Activated CD8-positive, alpha-beta T cell treated with anti-CD3 and anti-CD28 coated beads for 36 hours (primary cell): ENCODE data around the gene GTPBP1. TPM values are rescaled to one million over a fixed set of nuclear protein-coding genes. Genes with fewer than 3 reads are reported as not detected.

Source experiments
- ATAC-seq: fragments of 200-7000 bp; cut with Tn5 transposase; one replicate; pipeline ENCODE4 v1.10.0; 2021; ENCODE audit warnings: mild to moderate bottlenecking, moderate library complexity
- CTCF ChIA-PET: fragments of 350-600 bp; sonication (Branson Sonifier 250); formaldehyde crosslinking; loops from one replicate; lab custom pipeline; 2021; ENCODE audit warnings: antibody characterized with exemption; lab: Charles Lee
- POLR2A ChIA-PET: fragments of 350-600 bp; sonication (Branson Sonifier 250); formaldehyde crosslinking; loops from one replicate; lab custom pipeline; 2021; ENCODE audit warnings: antibody characterized with exemption; lab: Charles Lee
- DNase-seq: peaks from one replicate; pipeline ENCODE4 v3.0.0-alpha.2; 2020
- H3K27ac Mint-ChIP-seq: one replicate; pipeline ENCODE4 v1.8.0; 2021; ENCODE audit warnings: mild to moderate bottlenecking, mixed read lengths
- H3K27me3 Mint-ChIP-seq: one replicate; pipeline ENCODE4 v1.8.0; 2021; ENCODE audit warnings: mixed read lengths
- H3K36me3 Mint-ChIP-seq: one replicate; pipeline ENCODE4 v1.8.0; 2021; ENCODE audit warnings: low read depth, mixed read lengths
- H3K4me1 Mint-ChIP-seq: one replicate; pipeline ENCODE4 v1.8.0; 2021; ENCODE audit warnings: low read depth, mixed read lengths
- H3K4me3 Mint-ChIP-seq: one replicate; pipeline ENCODE4 v1.8.0; 2021; ENCODE audit warnings: mild to moderate bottlenecking, moderate library complexity, mixed read lengths
- H3K9me3 Mint-ChIP-seq: one replicate; pipeline ENCODE4 v1.8.0; 2021; ENCODE audit warnings: mixed read lengths
- CTCF ChIP-seq: fragments of 200-600 bp; IDR thresholded peaks from one replicate; pipeline ENCODE4 v1.8.0; 2022; ENCODE audit warnings: antibody characterized with exemption, mild to moderate bottlenecking
- intact Hi-C: fragments of 100-400 bp; cut with micrococcal nuclease; formaldehyde crosslinking; loops from one replicate; pipeline ENCODE4 v1.10.0; 2022
- total RNA-seq, 2 experiments: library from RNA; stranded (reverse); gene quantifications; one replicate each; pipeline ENCODE4 v1.2.3, GENCODE V29; 2021

The GTPBP1 gene
- total RNA-seq, 2 experiments from 2014 or later, result 93.3 to 97.6 TPM

GRCh38 chr22:38739300-38740055 is 33.7 kb downstream of the GTPBP1 start:
- ATAC-seq (no peak), DNase-seq (no peak)
- H3K36me3 Mint-ChIP-seq, result peaks cover 65% of the 10 kb centered on the region
- intact Hi-C loops, result no loop called here
- H3K4me1 Mint-ChIP-seq, result peaks cover 39% of the 10 kb centered on the region
- CTCF ChIA-PET, result interaction anchor here (1.4 kb wide), 1 partner anchor 13 kb away, joined by 4 read pairs; no protein-coding TSS in a partner anchor
- H3K9me3 Mint-ChIP-seq, result no peaks in the 10 kb centered on the region
- H3K27ac Mint-ChIP-seq, result peak overlapping the region; percentile 59
- POLR2A ChIA-PET, result interaction anchor here (40.0 to 41.0 kb wide), 2 partner anchors 2 to 16 kb away, joined by 905 read pairs; partner anchors contain the start of genes GTPBP1 and SUN2
- H3K4me3 Mint-ChIP-seq, result no peak overlapping the region
- H3K27me3 Mint-ChIP-seq, result no peaks in the 10 kb centered on the region
- no peak for TF ChIP-seq CTCF

GRCh38 chr22:38740116-38740723 is 34.5 kb downstream of the GTPBP1 start:
- Mint-ChIP-seq H3K36me3 (peaks cover 69% of the 10 kb centered on the region), H3K4me3 (no peak overlapping the region), H3K9me3 (no peaks in the 10 kb centered on the region), H3K27me3 (no peaks in the 10 kb centered on the region), H3K4me1 (peaks cover 40% of the 10 kb centered on the region), H3K27ac (peak overlapping the region; percentile 59)
- ChIA-PET CTCF (interaction anchor here (0.9 to 1.4 kb wide), 3 partner anchors 12 to 16 kb away, joined by 3 to 4 read pairs (median 3); no protein-coding TSS in a partner anchor), POLR2A (interaction anchor here (40.0 to 41.0 kb wide), 2 partner anchors 2 to 16 kb away, joined by 905 read pairs; partner anchors contain the start of genes GTPBP1 and SUN2)
- ATAC-seq (no peak), DNase-seq (no peak)
- no peak for TF ChIP-seq CTCF
- intact Hi-C loops, result no loop called here

- Mint-ChIP-seq H3K27me3 (no peaks in the 10 kb centered on the region), H3K27ac (peak overlapping the region; percentile 63), H3K4me1 (peaks cover 35% of the 10 kb centered on the region), H3K4me3 (no peak overlapping the region), H3K9me3 (no peaks in the 10 kb centered on the region), H3K36me3 (peaks cover 71% of the 10 kb centered on the region)
- TF ChIP-seq CTCF, result no peak
- CTCF ChIA-PET, result interaction anchor here (0.9 to 1.4 kb wide), 3 partner anchors 12 to 16 kb away, joined by 3 to 4 read pairs (median 3); no protein-coding TSS in a partner anchor
- intact Hi-C loops, result no loop called here
- no peak for ATAC-seq
- POLR2A ChIA-PET, result interaction anchor here (40.0 to 41.0 kb wide), 2 partner anchors 1 to 17 kb away, joined by 905 read pairs; partner anchors contain the start of genes GTPBP1 and SUN2
- no peak for DNase-seq
Observed at GRCh38 chr22:38740754-38741153, 35.0 kb downstream of the GTPBP1 start.

- no peak for ATAC-seq
- CTCF ChIA-PET, result interaction anchor here (1.3 to 2.4 kb wide), 2 partner anchors 7 to 16 kb away, joined by 3 to 18 read pairs; no protein-coding TSS in a partner anchor
- Mint-ChIP-seq H3K4me1 (peaks cover 31% of the 10 kb centered on the region), H3K36me3 (peaks cover 71% of the 10 kb centered on the region), H3K4me3 (no peak overlapping the region), H3K27ac (peak overlapping the region; percentile 63), H3K27me3 (no peaks in the 10 kb centered on the region), H3K9me3 (no peaks in the 10 kb centered on the region)
- TF ChIP-seq CTCF, result no peak
- POLR2A ChIA-PET, result interaction anchor here (40.0 to 41.0 kb wide), 2 partner anchors 1 to 17 kb away, joined by 905 read pairs; partner anchors contain the start of genes GTPBP1 and SUN2
- DNase-seq, result no peak
- intact Hi-C loops, result no loop called here
Observed at GRCh38 chr22:38741166-38741565, 35.4 kb downstream of the GTPBP1 start.
